HUES64 (cell line): ENCODE data around the gene GNA14.
"Not testable (repeated sequence)": the region's sequence is repeated elsewhere in the genome, so short reads cannot be mapped to it uniquely, and the experiment has no call there.

ENCODE experiments used
- H3K27ac ChIP-seq: 2 replicates; pipeline ENCODE4 v1.7.0; 2013; ENCODE audit warnings: low read depth, low read length, inconsistent platforms
- H3K27me3 ChIP-seq: 2 replicates; pipeline ENCODE4 v1.6.1; 2013; ENCODE audit warnings: mild to moderate bottlenecking, low read length; ENCODE audit not compliant: insufficient read depth
- H3K36me3 ChIP-seq: 2 replicates; pipeline ENCODE4 v1.6.1; 2013; ENCODE audit warnings: mild to moderate bottlenecking, low read length; ENCODE audit not compliant: insufficient read depth
- H3K4me1 ChIP-seq: 2 replicates; pipeline ENCODE4 v1.6.1; 2013; ENCODE audit warnings: mild to moderate bottlenecking, low read length, moderate library complexity; ENCODE audit not compliant: insufficient read depth
- H3K4me3 ChIP-seq: 2 replicates; pipeline ENCODE4 v1.5.1; 2013; ENCODE audit warnings: mild to moderate bottlenecking, low read length, moderate library complexity
- H3K9ac ChIP-seq: 2 replicates; pipeline ENCODE4 v1.6.1; 2013; ENCODE audit warnings: mild to moderate bottlenecking, low read depth, low read length
- H3K9me3 ChIP-seq: 2 replicates; pipeline ENCODE4 v1.6.1; 2013; ENCODE audit warnings: low read depth, low read length; ENCODE audit not compliant: insufficient read depth
- WGBS: fragments of 150-250, 120-280 bp; methylation state at CpG from one replicate; pipeline ENCODE4 v1.1.7; 2013; ENCODE audit warnings: missing lambda C conversion rate; 5-methylcytosine and 5-hydroxymethylcytosine counted together

The GNA14 gene

DNA sequence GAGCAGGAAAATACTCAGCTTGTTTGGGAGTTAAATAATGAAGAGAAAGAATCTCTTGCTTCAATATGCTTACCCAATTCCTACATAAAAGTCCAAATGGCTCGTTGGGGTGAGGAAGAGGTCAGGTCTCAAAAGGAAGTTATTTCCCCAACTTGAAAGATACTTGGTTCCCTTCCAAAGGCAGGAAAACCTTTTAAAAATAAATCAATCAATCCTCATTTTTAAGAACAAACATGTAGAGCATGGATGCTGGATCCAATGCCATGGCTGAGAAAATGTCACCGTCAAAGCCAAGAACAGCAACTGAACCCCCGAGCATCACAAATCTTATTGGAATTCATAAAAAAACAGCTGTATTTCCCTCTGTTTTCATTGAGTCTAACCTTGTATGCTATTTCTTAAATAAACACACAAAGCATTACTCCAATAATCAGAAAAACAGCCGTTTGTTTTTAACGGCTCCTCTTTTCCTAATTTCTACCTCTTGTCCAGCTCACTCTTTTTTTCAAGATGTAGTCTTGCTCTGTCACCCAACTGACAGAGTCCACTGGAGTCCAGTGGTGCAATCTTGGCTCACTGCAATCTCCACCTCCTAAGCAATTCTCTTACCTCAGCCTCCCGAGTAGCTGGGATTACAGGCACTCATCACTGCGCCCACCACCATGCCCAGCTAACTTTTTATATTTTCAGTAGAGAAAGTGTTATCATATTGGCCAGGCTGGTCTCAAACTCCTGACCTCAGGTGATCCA, 140.7 kb downstream of the GNA14 start:
- Histone ChIP-seq H3K36me3 (no peaks in the 10 kb centered on the region), H3K27me3 (no peaks in the 10 kb centered on the region), H3K9me3 (no peaks in the 10 kb centered on the region), H3K4me3 (no peak overlapping the region), H3K9ac (no peak overlapping the region), H3K4me1 (no peaks in the 10 kb centered on the region), H3K27ac (no peak overlapping the region)
- WGBS: 89% methylated on average over 7 of the region's 7 CpGs

DNA sequence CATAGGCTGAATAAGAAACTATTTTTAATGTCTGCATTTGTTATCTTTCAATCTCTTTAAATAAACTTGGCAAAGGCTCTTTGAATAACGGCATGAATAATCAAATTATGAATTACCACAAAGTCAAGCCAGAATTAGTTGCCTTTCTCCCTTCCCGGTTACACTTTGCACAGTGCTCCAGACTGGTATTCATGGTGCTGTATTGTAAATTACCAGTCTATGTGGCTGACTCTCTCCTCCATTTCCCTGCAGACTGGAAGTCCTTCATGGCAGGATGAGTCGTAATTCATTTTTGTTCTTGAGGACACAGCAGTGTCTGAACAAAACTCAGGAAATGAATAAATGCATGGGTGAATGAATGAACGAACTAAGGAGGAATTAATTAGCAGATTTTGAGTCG, 142.9 kb downstream of the GNA14 start:
- no peak overlapping the region for H3K27ac ChIP-seq
- no peaks in the 10 kb centered on the region for H3K36me3 ChIP-seq
- no peaks in the 10 kb centered on the region for H3K9me3 ChIP-seq
- 92% methylated on average over 5 of the region's 5 CpGs for WGBS
- H3K27me3 ChIP-seq: no peaks in the 10 kb centered on the region
- H3K4me3 ChIP-seq: no peak overlapping the region
- no peak overlapping the region for H3K9ac ChIP-seq
- H3K4me1 ChIP-seq: no peaks in the 10 kb centered on the region

DNA sequence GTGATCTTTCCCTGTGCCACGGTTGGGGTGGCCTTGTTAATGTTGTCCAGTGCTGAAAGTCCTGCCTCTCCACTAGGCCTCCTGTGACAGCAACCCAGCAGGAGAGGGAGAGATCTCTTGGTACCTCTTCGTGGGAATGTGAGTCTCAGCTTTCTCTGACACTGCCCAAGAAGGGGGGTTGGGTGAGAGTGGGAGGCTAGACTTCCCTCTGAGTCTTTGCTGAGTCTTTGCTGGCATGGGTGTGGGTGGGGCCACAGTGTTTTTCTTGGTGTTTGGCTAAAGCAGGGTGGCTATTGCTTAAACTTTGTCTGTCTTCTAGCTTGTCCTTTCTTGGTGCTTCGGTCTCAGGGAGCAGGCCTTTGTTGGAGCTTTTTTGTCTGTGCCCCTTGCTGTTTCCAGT, 145.6 kb downstream of the GNA14 start:
- Histone ChIP-seq H3K9ac (no peak overlapping the region), H3K27ac (no peak overlapping the region), H3K4me1 (no peaks in the 10 kb centered on the region), H3K36me3 (no peaks in the 10 kb centered on the region), H3K9me3 (no peaks in the 10 kb centered on the region), H3K4me3 (no peak overlapping the region), H3K27me3 (no peaks in the 10 kb centered on the region)
- 82% methylated on average over 3 of the region's 3 CpGs for WGBS

DNA sequence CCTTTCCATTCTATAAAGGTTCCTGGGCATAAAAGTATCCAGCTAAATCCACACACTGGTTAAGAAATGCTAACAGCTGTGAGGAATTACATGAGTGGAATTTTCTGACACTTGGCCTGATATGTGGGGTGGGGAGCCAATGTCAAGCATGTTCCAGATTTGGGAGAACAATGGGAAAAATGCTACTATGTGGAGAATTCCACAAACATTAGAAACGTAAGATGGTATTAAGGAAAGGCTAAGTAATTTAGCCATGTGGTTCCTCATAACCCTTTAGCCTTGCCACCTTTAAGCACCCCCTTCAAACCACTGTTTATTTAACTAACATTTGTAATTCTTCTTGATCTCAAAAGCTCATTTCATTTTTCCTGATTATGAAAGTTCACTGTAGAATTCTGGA, 149.2 kb downstream of the GNA14 start:
- H3K36me3 ChIP-seq: no peaks in the 10 kb centered on the region
- no peak overlapping the region for H3K9ac ChIP-seq
- H3K27ac ChIP-seq: no peak overlapping the region
- H3K4me1 ChIP-seq: peaks cover 11% of the 10 kb centered on the region
- H3K27me3 ChIP-seq: no peaks in the 10 kb centered on the region
- 83% methylated on average over 1 of the region's 1 CpG for WGBS
- H3K4me3 ChIP-seq: no peak overlapping the region
- H3K9me3 ChIP-seq: no peaks in the 10 kb centered on the region

DNA sequence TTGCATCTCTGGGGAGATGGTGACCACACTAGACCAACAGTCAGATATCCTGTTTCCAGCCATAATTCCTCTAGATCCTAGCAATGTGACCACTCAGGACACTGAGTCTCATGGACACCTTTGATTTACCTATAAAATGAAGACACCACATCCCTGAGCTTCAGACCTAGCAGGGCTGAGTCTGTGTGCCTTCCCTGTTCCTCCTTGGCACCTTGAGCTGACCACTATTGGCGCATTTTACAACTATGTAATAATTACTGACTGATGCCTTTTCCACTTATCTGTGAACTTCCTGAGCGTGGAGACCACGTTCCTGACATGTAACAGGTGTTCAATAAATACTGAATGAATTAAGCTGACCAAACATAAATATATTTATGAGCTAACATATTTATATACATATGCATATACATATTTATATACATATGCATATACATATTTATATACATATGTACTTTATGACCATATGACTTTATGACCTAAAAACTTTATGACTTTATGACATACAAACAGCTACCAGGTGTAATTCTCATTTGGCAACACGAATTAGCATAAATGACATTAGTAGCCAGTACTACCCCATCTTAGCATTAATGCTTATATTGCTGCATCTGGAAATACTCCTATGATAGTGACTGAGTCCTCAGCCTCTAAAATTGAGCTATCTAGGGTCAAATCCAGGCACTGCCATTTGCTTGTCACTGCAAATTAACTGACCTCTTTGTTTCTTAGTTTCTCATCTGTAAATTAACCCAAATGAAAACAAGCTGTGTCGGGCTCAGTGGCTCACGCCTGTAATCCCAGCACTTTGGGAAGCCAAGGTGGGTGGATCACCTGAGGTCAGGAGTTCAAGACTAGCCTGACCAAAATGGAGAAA, 150.6 kb downstream of the GNA14 start:
- no peaks in the 10 kb centered on the region for H3K36me3 ChIP-seq
- H3K27me3 ChIP-seq: no peaks in the 10 kb centered on the region
- 93% methylated on average over 5 of the region's 6 CpGs for WGBS
- H3K27ac ChIP-seq: no peak overlapping the region
- no peaks in the 10 kb centered on the region for H3K9me3 ChIP-seq
- H3K4me3 ChIP-seq: no peak overlapping the region
- H3K4me1 ChIP-seq: peaks cover 11% of the 10 kb centered on the region
- no peak overlapping the region for H3K9ac ChIP-seq

DNA sequence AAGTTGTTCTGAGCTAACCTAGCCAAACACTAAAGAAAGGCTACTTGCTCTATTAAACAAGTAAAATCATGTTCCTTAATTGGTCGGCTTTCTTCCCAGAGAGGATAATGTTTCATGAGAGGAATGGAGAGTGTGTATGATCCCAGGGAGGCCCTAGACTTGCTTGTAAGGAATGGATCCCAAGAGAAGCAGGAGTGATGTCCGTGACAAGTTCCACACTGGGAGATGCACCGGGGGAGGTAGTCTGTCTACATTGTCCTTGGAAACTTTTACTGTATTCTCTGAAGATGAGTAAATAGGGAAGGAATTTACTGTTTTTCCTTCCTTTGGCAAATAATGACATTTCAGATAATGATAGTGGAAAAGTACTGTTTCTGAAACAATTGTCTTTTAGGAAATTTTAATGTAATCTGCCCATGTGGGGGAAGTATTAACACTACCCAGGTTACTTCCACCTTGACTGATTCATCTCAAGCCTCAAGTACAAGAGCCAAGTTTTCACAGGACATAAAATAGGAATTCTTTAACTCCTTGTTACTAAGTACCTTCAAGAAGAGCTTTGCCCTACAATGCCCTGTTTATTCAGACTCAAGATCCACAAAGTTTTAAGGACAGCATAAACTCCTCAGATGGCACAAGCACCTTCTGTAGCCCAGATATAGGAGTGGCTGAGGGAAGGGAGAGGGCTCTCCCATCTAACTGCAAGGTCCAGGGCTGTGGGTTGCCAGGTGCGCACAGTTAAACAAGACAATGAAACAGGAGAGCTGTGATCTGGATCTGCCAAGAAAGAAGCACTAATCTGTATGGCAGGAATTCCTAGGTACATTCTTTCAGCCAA, 152.1 kb downstream of the GNA14 start:
- Histone ChIP-seq H3K36me3 (no peaks in the 10 kb centered on the region), H3K9ac (no peak overlapping the region), H3K4me3 (no peak overlapping the region), H3K27ac (no peak overlapping the region), H3K9me3 (0 out of 2 replicates have a peak, but pooled peaks cover 4% of the 10 kb centered on the region), H3K27me3 (no peaks in the 10 kb centered on the region), H3K4me1 (peaks cover 11% of the 10 kb centered on the region)
- 84% methylated on average over 4 of the region's 4 CpGs for WGBS

DNA sequence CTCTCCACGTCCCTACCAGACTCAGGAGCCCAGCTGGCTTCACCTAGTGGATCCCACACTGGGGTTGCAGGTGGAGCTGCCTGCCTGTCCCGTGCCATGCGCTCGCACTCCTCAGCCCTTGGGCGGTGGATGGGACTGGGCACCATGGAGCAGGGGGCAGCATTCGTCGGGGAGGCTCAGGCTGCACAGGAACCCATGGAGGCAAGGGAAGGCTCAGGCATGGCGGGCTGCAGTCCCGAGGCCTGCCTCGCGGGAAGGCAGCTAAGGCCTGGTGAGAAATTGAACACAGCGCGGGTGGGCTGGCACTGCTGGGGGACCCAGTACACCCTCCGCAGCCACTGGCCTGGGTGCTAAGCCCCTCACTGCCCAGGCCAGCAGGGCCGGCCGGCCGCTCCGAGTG, 157.8 kb downstream of the GNA14 start:
- H3K27me3 ChIP-seq, H3K27ac ChIP-seq, H3K9me3 ChIP-seq, H3K36me3 ChIP-seq, H3K4me1 ChIP-seq, H3K4me3 ChIP-seq, H3K9ac ChIP-seq: not testable (repeated sequence)
- 94% methylated on average over 18 of the region's 18 CpGs for WGBS

DNA sequence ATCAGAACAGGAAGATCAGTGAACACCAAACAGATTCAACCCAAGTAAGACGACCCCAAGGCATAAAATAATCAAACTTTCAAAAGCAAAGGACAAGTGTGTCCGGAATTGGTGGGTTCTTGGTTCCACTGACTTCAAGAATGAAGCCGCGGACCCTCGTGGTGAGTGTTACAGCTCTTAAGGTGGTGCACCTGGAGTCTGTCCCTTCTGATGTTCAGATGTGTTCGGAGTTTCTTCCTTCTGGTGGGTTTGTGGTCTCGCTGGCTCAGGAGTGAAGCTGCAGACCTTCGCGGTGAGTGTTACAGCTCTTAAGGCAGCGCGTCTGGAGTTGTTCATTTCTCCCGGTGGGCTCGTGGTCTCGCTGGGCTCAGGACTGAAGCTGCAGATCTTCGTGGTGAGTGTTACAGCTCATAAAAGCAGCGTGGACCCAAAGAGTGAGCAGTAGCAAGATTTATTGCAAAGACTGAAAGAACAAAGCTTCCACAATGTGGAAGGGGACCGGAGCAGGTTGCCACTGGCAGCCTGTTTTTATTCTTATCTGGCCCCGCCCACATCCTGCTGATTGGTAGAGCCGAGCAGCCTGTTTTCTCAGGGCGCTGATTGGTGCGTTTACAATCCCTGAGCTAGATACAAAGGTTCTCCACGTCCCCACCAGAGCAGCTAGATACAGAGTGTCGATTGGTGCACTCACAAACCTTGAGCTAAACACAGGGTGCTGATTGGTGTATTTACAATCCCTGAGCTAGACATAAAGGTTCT, 158.5 kb downstream of the GNA14 start:
- not testable (repeated sequence) for H3K9ac ChIP-seq, H3K36me3 ChIP-seq, H3K4me3 ChIP-seq, H3K4me1 ChIP-seq, H3K27ac ChIP-seq, H3K9me3 ChIP-seq, H3K27me3 ChIP-seq
- 96% methylated on average over 21 of the region's 23 CpGs for WGBS

DNA sequence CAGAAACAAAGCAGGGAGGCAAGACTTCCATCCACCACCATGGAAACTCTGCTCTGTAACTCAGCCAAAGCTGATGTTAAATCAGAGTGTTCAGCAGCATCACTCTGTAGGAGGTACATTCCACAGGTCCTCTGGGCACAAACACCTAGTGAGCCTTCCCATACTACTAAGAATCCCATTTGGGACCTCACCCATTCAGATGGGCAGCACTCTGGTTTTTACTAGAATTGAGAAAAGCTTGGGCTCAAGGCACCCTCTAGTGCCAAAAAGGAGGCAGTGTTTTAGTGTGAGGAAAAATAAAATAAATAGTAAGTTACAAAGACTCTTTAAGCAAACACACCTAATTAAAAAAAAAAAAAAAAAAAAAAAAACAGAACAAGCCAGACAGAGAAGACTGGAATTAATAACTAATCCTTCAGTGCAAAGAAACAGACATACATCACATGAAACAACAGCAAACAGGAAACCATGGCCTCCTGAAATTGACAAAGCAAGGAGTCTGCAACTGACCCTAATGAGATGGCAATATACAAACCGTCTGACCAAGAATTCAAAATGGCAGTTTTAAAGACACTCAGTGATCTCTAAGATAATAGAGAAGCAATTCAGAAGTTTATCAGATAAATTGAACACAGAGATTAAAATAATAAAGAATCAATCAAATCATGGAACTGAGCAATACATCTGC, 159.5 kb downstream of the GNA14 start:
- H3K4me3 ChIP-seq: no peak overlapping the region
- H3K27ac ChIP-seq: no peak overlapping the region
- 0 out of 2 replicates have a peak, but pooled peaks cover 4% of the 10 kb centered on the region for H3K9me3 ChIP-seq
- 73% methylated on average over 1 of the region's 1 CpG for WGBS
- no peaks in the 10 kb centered on the region for H3K4me1 ChIP-seq
- no peaks in the 10 kb centered on the region for H3K36me3 ChIP-seq
- H3K9ac ChIP-seq: no peak overlapping the region
- H3K27me3 ChIP-seq: no peaks in the 10 kb centered on the region

DNA sequence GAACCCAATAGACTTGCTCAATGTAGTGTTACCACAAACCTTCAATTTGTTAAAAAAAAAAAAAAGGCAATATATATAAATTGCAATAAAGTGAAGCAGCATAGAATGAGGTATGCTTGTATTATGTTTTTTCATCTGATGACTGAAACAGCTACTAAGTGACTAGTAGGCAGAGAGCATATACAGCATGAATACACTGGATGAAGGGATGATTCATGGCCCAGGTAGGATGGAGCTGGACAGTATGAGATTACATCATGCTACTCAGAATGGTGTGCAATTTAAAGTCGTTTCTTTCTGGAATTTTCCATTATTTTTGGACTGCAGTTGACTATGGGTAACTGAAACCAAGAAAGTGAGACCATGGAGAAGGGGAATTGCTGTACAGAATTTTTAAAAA, 161.2 kb downstream of the GNA14 start:
- Histone ChIP-seq H3K27ac (no peak overlapping the region), H3K9ac (no peak overlapping the region), H3K4me3 (no peak overlapping the region), H3K4me1 (no peaks in the 10 kb centered on the region), H3K9me3 (0 out of 2 replicates have a peak, but pooled peaks cover 4% of the 10 kb centered on the region), H3K36me3 (no peaks in the 10 kb centered on the region), H3K27me3 (no peaks in the 10 kb centered on the region)
- WGBS: 77% methylated on average over 1 of the region's 1 CpG
